Left lobe of liver (tissue), 2 donors: ENCODE measurements around the gene KCTD8. TPM values are rescaled to one million over a fixed set of nuclear protein-coding genes. Genes with fewer than 3 reads are reported as not detected.

ENCODE experiments used
- ATAC-seq: fragments of 200-7000 bp; cut with Tn5 transposase; one replicate; pipeline ENCODE4 v1.9.1; 2020; ENCODE audit warnings: mild to moderate bottlenecking, moderate library complexity
- DNase-seq: peaks from one replicate; pipeline ENCODE4 v3.0.0-alpha.2; 2020; ENCODE audit warnings: low spot score
- total RNA-seq: library from RNA; stranded (reverse); gene quantifications from one replicate; pipeline ENCODE4 v1.2.1, GENCODE V29; 2021
- donor health status: DM: no; HTN: no; CAD: no; lungs with moderate emphysema.
- donor health status: DM: no; HTN: yes; CAD: no.

Gene KCTD8
- total RNA-seq, result not detected

DNA sequence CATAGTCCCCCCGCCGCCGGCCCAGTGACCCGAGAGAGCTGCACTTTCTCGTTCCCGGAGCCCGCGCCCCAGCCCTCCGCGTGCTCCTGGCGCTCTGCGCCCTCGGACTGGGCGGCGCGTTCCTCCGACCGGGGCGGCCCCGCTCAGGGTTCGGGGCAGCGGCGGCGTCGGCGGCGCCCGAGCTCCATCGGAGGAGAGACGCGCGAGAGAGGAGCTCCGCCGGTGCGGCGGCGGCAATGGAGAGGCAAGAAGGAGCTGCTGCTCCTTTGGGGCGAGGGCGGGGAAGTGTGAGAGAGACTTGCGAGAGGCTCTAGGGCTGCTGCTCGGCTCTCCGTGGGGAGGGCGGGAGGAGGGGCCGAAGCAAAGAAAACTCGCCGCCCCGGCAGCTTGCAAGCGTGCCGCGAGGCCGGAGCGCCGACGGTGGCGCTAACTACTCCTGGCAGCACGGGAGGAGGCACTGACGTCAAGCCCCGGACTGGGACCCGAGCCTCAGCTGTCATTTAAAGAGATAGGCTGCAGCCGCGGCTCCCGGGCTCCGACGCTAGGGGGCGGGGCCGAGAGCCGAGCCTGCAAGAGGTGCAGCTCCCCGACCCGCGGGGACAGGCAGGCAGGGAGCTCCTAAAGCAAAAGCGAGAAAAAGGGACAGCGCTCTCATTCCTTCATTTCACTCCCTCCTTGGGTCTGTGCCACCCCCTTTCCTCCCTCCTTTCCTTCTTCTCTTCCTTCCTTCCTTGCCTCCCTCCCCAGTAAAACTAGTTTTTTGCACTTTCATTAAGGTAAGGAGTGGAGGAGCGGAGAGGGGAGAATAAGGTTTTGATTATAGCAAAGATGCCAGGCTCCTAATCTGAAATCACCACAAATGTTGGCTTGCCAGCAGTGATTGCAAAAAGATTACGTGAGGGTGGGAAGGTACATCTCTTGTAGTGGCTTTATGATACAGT lies at the start of gene KCTD8:
Gene KCTD8, minus strand, starts transcription at position 289 of the 941 bp plus-strand sequence.
- DNase-seq (peak; percentile 60), ATAC-seq (peak; percentile 95)

GRCh38 chr4:44494810-44495701 lies 46.4 kb upstream of the KCTD8 start:
- ATAC-seq (no peak), DNase-seq (no peak)

- DNase-seq, result no peak
These were observed 45.3 kb upstream of the KCTD8 start for GRCh38 chr4:44493924-44494323.

DNA sequence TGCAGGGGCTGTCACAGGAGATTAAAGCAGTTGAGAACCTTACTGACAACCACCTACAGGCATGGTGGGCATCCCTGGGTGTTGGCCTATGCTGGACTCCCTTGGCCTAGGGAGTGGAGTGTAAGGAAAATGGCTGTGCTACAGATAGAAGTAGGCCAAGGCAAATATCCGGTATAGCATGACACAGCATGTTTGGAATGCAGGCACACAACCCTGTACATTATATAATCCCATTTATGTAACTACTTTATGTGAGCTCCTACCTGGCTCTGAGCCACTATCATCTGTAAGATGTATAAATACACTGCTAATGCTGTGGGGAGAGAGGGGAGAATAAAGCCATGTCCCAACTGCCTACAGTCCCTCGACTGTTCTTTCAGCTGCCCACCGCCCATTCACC lies 38.7 kb upstream of the KCTD8 start:
- no peak for DNase-seq
- no peak for ATAC-seq

More at GRCh38 chr4:44493924-44494323, 45.3 kb upstream of the KCTD8 start:
- ATAC-seq, result peak; percentile 86

GRCh38 chr4:44479731-44480130 lies 31.1 kb upstream of the KCTD8 start:
- DNase-seq (no peak), ATAC-seq (no peak)

- DNase-seq, result no peak
- no peak for ATAC-seq
These were observed 13.7 kb upstream of the KCTD8 start for GRCh38 chr4:44462259-44462658.

GRCh38 chr4:44447563-44448504 lies 775 bp downstream of the KCTD8 start:
- ATAC-seq (peak; percentile 61), DNase-seq (peak; percentile 43)

GRCh38 chr4:44446801-44447562 lies 1.6 kb downstream of the KCTD8 start:
- no peak for DNase-seq

GRCh38 chr4:44446191-44446590 lies 2.4 kb downstream of the KCTD8 start:
- DNase-seq, result no peak
- no peak for ATAC-seq

More at GRCh38 chr4:44446801-44447562, 1.6 kb downstream of the KCTD8 start:
- ATAC-seq, result no peak

DNA sequence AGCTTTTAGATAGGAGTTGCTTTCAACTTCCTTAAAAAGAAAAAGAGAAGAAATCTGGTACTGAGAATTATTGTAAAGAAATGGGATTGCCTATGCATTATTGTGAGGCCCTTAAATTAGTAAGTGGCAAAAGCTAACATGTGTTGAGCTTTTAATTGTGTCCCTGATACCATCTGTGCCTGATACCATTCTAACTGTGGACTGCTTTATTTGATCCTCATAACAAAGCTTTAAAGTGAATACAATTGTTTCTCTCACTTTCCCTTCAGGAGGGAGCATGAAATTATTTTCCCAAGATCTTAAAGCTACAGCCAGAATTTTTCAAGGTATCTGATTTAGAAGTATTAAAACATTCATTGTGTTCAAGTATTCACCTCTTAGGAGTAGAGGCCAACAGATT lies 9.9 kb downstream of the KCTD8 start:
- no peak for ATAC-seq
- no peak for DNase-seq

DNA sequence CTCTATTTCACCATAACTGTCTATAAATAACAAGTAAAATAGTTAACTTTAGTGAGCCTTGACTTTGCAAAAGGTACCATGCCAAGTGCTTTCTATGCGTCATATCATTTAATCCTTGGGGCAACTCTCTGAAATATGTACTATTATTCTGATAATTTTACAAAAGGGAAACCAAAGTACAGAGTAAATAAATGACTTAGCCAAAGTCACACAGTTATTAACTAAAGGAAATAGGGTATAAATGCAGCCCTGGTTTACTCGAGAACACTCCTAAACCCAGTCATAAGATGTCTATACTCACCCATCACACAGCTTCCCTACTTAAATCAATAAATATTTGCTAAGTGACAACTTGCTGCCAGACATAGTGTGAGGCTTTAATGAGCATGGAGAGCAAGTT lies 14.4 kb downstream of the KCTD8 start:
- ATAC-seq (no peak), DNase-seq (no peak)

- ATAC-seq (no peak), DNase-seq (no peak)
These were observed 22.9 kb downstream of the KCTD8 start for GRCh38 chr4:44425614-44426208.

- DNase-seq (no peak), ATAC-seq (no peak)
These were observed 25.7 kb downstream of the KCTD8 start for GRCh38 chr4:44422912-44423311.

GRCh38 chr4:44421330-44422065 lies 27.1 kb downstream of the KCTD8 start:
- DNase-seq, result no peak
- ATAC-seq, result no peak

- DNase-seq (no peak), ATAC-seq (no peak)
These were observed 33.4 kb downstream of the KCTD8 start for GRCh38 chr4:44415251-44415650.

DNA sequence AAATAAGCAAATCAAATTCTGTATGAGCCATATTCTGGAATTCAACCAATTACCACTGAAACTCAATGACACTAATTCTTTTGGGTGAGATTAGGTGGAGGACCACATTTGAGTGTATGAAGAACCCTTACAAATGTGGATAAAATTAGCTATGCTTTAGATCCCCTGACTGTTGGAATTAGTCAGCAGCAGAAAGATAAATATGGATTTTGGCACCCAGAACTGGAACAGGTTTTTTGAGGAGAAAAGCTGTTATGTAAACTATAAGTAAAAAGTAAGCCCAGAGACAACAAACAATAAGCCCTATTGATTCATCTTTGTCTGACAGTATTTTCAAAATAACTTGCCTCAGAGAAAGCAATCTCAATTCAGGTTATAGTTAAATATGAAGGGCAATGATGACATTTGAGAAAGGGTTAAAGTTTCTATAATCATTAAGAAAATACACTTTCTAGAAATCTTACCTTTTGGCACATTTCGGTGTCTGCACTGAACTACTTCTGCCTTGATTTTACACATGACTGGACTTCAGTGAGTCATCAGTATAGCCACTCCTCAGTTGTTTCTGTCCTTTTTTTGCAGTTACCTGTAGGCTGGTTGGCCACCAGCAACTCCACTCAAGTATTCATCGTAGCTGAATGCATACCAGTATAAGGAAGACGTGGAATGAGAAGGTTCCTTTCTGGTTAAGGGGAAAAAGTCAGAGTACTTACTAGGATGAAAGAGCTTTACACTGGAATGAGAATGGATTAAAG lies 80.0 kb downstream of the KCTD8 start:
- ATAC-seq (no peak), DNase-seq (no peak)

- DNase-seq (no peak), ATAC-seq (no peak)
These were observed 94.4 kb downstream of the KCTD8 start for GRCh38 chr4:44354172-44354571.

GRCh38 chr4:44351069-44351468 lies 97.5 kb downstream of the KCTD8 start:
- DNase-seq (no peak), ATAC-seq (no peak)
